ENCODE data around the gene ATP9A.

GRCh38 chr20:51703400-51704287, 64.5 kb downstream of the ATP9A start:
- no peak for TF ChIP-seq SIN3A (IDR thresholded peaks at IDR 0.05; ENCODE audit: borderline replicate concordance, insufficient read depth, low read length)
- TF ChIP-seq REST (IDR thresholded peaks at IDR 0.05; ENCODE audit: insufficient read depth in 1 of 2, low read depth in 2 of 2, low read length in 2 of 2): no peak
- no peak for TF ChIP-seq TAF1 (IDR thresholded peaks at IDR 0.05; ENCODE audit: borderline replicate concordance, insufficient read depth, low read length)

Data from PFSK-1 (cell line).